GM12878 (cell line): ENCODE measurements around the gene FAM227A. TPM values are rescaled to one million over a fixed set of nuclear protein-coding genes. Genes with fewer than 3 reads are reported as not detected.

Source experiments
- ATAC-seq: fragments of 200-7000 bp; cut with Tn5 transposase; 3 replicates; pipeline ENCODE4 v1.9.1; 2020; ENCODE audit warnings: mild to moderate bottlenecking, moderate library complexity
- BruUV-seq: library from RNA; stranded (reverse); fragments of 400-500 nt; replicated peaks from 2 replicates; lab custom pipeline; 2021; lab: Mats Ljungman, UMichigan
- CTCF ChIA-PET: fragments of 300-600 bp; sonication (Branson Sonifier 250); formaldehyde crosslinking; extraction: SDS; loops from one replicate; lab custom pipeline; 2021; ENCODE audit warnings: inconsistent platforms; lab: Yijun Ruan, JAX
- POLR2A ChIA-PET: fragments of 350-600 bp; formaldehyde crosslinking; extraction: SDS; loops from one replicate; lab custom pipeline; 2021; ENCODE audit warnings: inconsistent platforms; lab: Charles Lee
- RAD21 ChIA-PET: fragments of 300-600 bp; sonication (Branson Sonifier 250); formaldehyde crosslinking; loops from one replicate; lab custom pipeline; 2023; ENCODE audit warnings: antibody characterized with exemption; ENCODE audit not compliant: unreplicated experiment; lab: Charles Lee
- SMC1A ChIA-PET: fragments of 300-600 bp; sonication (Branson Sonifier 250); formaldehyde crosslinking; loops from one replicate; lab custom pipeline; 2023; ENCODE audit not compliant: unreplicated experiment, uncharacterized antibody; lab: Charles Lee
- DNase-seq: peaks from one replicate; pipeline ENCODE4 v3.0.0-alpha.2; 2011; ENCODE audit warnings: low read depth, low spot score
- FAIRE-seq: peaks from 3 replicates; lab custom pipeline; 2011; peaks lifted over from hg19 to GRCh38; lab: Jason Lieb, UNC
- H2AFZ ChIP-seq: 2 replicates; pipeline ENCODE4 v1.6.0; 2011; ENCODE audit warnings: low read depth, low read length, control low read depth; ENCODE audit not compliant: control insufficient read depth
- H3K27ac ChIP-seq: 2 replicates; pipeline ENCODE4 v1.5.1; 2011; ENCODE audit warnings: control low read depth; ENCODE audit not compliant: control insufficient read depth, insufficient read depth
- H3K27me3 ChIP-seq, 2 experiments: replicated peaks in 1 of 2; 2 replicates each; pipeline versions ENCODE4 v1.6.0 to v1.6.1; 2011; ENCODE audit warnings: low read length in 1 of 2; ENCODE audit not compliant: control insufficient read depth in 2 of 2, insufficient read depth in 2 of 2
- H3K36me3 ChIP-seq, 2 experiments: 2 replicates each; pipeline ENCODE4 v1.5.1; 2011; ENCODE audit warnings: low read length in 1 of 2; ENCODE audit not compliant: control insufficient read depth in 2 of 2, insufficient read depth in 2 of 2
- H3K4me1 ChIP-seq: 2 replicates; pipeline ENCODE4 v1.6.1; 2011; ENCODE audit warnings: mild to moderate bottlenecking, low read length, moderate library complexity, mixed read lengths; ENCODE audit not compliant: control insufficient read depth, insufficient read depth
- H3K4me2 ChIP-seq: 2 replicates; pipeline ENCODE4 v1.6.0; 2011; ENCODE audit warnings: control low read depth; ENCODE audit not compliant: control insufficient read depth, insufficient read depth
- H3K4me3 ChIP-seq: fragments of 200-600 bp; sonication (generic); 2 replicates; pipeline ENCODE4 v1.5.1; 2016
- H3K79me2 ChIP-seq: 2 replicates; pipeline ENCODE4 v1.6.0; 2011; ENCODE audit warnings: low read length; ENCODE audit not compliant: control insufficient read depth, insufficient read depth
- H3K9ac ChIP-seq: 2 replicates; pipeline ENCODE4 v1.8.0; 2011; ENCODE audit warnings: low read length, control low read depth, mixed read lengths; ENCODE audit not compliant: control insufficient read depth, insufficient read depth
- H3K9me3 ChIP-seq: replicated peaks from 3 replicates; pipeline ENCODE4 v1.5.1; 2011; ENCODE audit warnings: mild to moderate bottlenecking, low read length; ENCODE audit not compliant: control insufficient read depth, insufficient read depth
- H4K20me1 ChIP-seq: 2 replicates; pipeline ENCODE4 v1.6.0; 2011; ENCODE audit not compliant: control insufficient read depth, insufficient read depth
- BACH1 ChIP-seq: fragments of 450-650 bp; IDR thresholded peaks from 2 replicates; pipeline ENCODE4 v1.6.1; 2017; ENCODE audit warnings: mild to moderate bottlenecking, borderline replicate concordance
- BMI1 ChIP-seq: fragments of 450-650 bp; IDR thresholded peaks from 2 replicates; pipeline ENCODE4 v1.6.1; 2016; ENCODE audit warnings: mild to moderate bottlenecking, moderate library complexity, borderline replicate concordance
- BRCA1 ChIP-seq: IDR thresholded peaks from 2 replicates; pipeline ENCODE4 v1.6.1; 2011; ENCODE audit warnings: low read depth, low read length, improper control_type of control experiment
- CHD2 ChIP-seq: IDR thresholded peaks from 2 replicates; pipeline ENCODE4 v1.6.1; 2011; ENCODE audit warnings: low read depth, low read length, improper control_type of control experiment, borderline replicate concordance
- GATAD2B ChIP-seq: fragments of 450-650 bp; conservative IDR thresholded peaks from 2 replicates; pipeline ENCODE4 v1.6.1; 2017; ENCODE audit warnings: low read depth, mild to moderate bottlenecking, moderate library complexity
- IKZF1 ChIP-seq: fragments of 450-650 bp; conservative IDR thresholded peaks from 2 replicates; pipeline ENCODE4 v1.6.1; 2017; ENCODE audit warnings: antibody characterized with exemption, mild to moderate bottlenecking
- IKZF2 ChIP-seq, 2 experiments: fragments of 450-650 bp; IDR thresholded peaks; 2 replicates each; pipeline ENCODE4 v1.6.1; 2017; ENCODE audit warnings: mild to moderate bottlenecking in 2 of 2, moderate library complexity in 2 of 2
- NFYB ChIP-seq: IDR thresholded peaks from 2 replicates; pipeline ENCODE4 v1.6.1; 2011; ENCODE audit warnings: low read depth, mild to moderate bottlenecking, low read length, improper control_type of control experiment, moderate library complexity; ENCODE audit not compliant: insufficient read depth
- SRF ChIP-seq, 2 experiments: IDR thresholded peaks; 2 replicates each; pipeline ENCODE4 v1.6.1; 2011; ENCODE audit warnings: low read depth in 2 of 2, low read length in 2 of 2, mild to moderate bottlenecking in 1 of 2, moderate library complexity in 1 of 2
- ZNF217 ChIP-seq: fragments of 450-650 bp; IDR thresholded peaks from 2 replicates; pipeline ENCODE4 v1.6.1; 2017; ENCODE audit warnings: antibody characterized with exemption, mild to moderate bottlenecking
- ZNF24 ChIP-seq: fragments of 450-650 bp; IDR thresholded peaks from 2 replicates; pipeline ENCODE4 v1.6.1; 2017; ENCODE audit warnings: antibody characterized with exemption, mild to moderate bottlenecking
- ZZZ3 ChIP-seq: IDR thresholded peaks from 2 replicates; pipeline ENCODE4 v1.6.1; 2011; ENCODE audit warnings: low read depth; ENCODE audit not compliant: control insufficient read depth, insufficient read length
- WGBS: methylation state at CpG from one replicate; pipeline ENCODE4 v1.1.6; 2016; ENCODE audit warnings: low lambda C conversion rate; ENCODE audit not compliant: insufficient replicate concordance, insufficient coverage; ENCODE audit errors: missing lambda C conversion rate; 5-methylcytosine and 5-hydroxymethylcytosine counted together
- in situ Hi-C: fragments of 300-500 bp; cut with MboI; formaldehyde crosslinking; loops from 9 replicates; pipeline ENCODE4 v1.14.3; 2018; ENCODE audit warnings: mixed read lengths
- intact Hi-C: fragments of 100-400 bp; cut with micrococcal nuclease; formaldehyde crosslinking; loops from one replicate; pipeline ENCODE4 v1.14.2; 2022; ENCODE audit not compliant: unreplicated experiment
- polyA plus RNA-seq, 11 experiments: library from polyadenylated mRNA; depleted of rRNA in 4 of 11; unstranded in 6 of 11; stranded (reverse) in 5 of 11; fragments of >200 nt; fragmentation: Nextera tagmentation in 4 of 11; fragmentation: Illumina TruSeq in 1 of 11; extraction: Ambion mirVana in 4 of 11; extraction: Trizol in 1 of 11; gene quantifications; 1 replicate in 1 of 11; 2 replicates in 10 of 11; pipeline versions ENCODE4 v1.2.1 to v1.2.3, GENCODE V29; 2011 to 2016; ENCODE audit warnings: inconsistent platforms in 2 of 11, missing spikeins in 2 of 11, low read depth in 1 of 11
- total RNA-seq, 4 experiments: library from RNA; depleted of rRNA in 3 of 4; stranded (reverse); fragments of >200 nt in 3 of 4; fragmentation: Illumina TruSeq in 1 of 4; extraction: Trizol in 1 of 4; gene quantifications; 2 replicates each; pipeline versions ENCODE4 v1.2.1 to v1.2.3, GENCODE V29; 2013 to 2021

Gene FAM227A
- total and polyA plus RNA-seq, 10 of the 15 experiments (the other 5 are each of a cell fraction or from before 2014, with no cell fraction given), result 0.02 to 0.59 (median 0.25) TPM

DNA sequence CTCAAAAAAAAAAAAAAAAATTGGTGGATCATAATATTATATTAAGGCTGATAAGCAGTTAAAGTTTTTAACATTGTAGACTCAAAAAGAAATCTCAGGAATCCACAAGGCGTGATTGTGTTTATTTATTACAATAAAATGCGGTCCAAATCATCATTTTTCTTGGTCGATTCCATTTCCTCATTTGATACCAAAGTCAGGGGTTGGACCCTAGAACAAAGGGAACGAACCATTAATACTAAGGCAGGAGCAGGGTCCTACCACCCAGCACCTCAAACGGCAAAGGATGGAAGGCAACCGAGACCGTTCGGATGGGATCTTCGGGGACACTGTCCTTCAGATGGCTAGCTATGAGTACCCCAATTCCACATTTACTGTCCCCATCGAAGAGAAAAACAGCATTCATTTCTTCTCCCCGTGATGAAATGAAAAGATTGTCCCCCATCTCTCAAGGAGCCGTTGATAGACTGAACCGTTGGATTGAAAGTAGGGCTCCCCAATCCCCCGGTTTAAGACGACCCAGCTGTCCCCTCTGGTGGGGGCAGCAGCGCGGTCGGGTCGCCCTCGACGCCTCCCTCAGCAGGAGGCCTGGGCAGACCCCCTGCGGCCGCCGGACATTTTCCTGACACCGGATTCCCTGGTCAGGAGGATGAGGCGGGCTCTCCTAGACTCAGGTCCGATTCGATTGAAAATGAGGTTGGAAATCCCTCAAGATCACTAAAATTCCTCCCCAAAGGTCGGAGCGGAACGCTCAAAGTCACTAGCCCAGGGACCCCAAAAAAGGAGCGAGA is 86.8 kb downstream of the FAM227A start:
- peak overlapping the region; percentile 55 for H3K27ac ChIP-seq
- H3K9ac ChIP-seq, result peak overlapping the region; percentile 76
- TF ChIP-seq SRF (IDR thresholded peaks at IDR 0.05; ENCODE audit: low read depth in 2 of 2, low read length in 2 of 2) (0 out of 4 replicates have a peak, but pooled peaks of 1 of the 2 experiments have one; percentile 13), BACH1 (no peak), ZNF217 (no peak), ZZZ3 (no peak), NFYB (no peak), BMI1 (no peak), BRCA1 (no peak), ZNF24 (0 out of 2 replicates have a peak, but pooled peaks have one; percentile 11), IKZF2 (IDR thresholded peaks at IDR 0.05) (0 out of 4 replicates have a peak, but pooled peaks of 1 of the 2 experiments have one; percentile 18), GATAD2B (peak; percentile 45), IKZF1 (0 out of 2 replicates have a peak, but pooled peaks have one; percentile 17), CHD2 (0 out of 2 replicates have a peak, but pooled peaks have one; percentile 19)
- POLR2A ChIA-PET, result interaction anchor here (0.6 to 1.1 kb wide), 2 partner anchors 133 to 279 kb away, joined by 3 to 4 read pairs; no protein-coding TSS in a partner anchor
- BruUV-seq, result TSS peak; percentile 97
- H3K27me3 ChIP-seq, result no peaks in the 10 kb centered on the region
- CTCF ChIA-PET, result interaction anchor here (0.6 kb wide), 1 partner anchor 70 kb away, joined by 3 read pairs; no protein-coding TSS in a partner anchor
- in situ Hi-C loops (no loop called here), intact Hi-C loops (no loop called here)
- H3K4me2 ChIP-seq, result peak overlapping the region; percentile 87
- SMC1A ChIA-PET, result no interaction called here
- RAD21 ChIA-PET, result interaction anchor here (0.6 to 4.9 kb wide), 2 partner anchors 516 to 517 kb away, joined by 3 to 49 read pairs; no protein-coding TSS in a partner anchor
- no peaks in the 10 kb centered on the region for H3K36me3 ChIP-seq
- peaks cover 7% of the 10 kb centered on the region; the same call in 1 of the 2 replicates for H3K4me1 ChIP-seq
- H3K79me2 ChIP-seq, result no peaks in the 10 kb centered on the region
- no peaks in the 10 kb centered on the region for H3K9me3 ChIP-seq
- peak overlapping the region; percentile 95 for H2AFZ ChIP-seq
- no peak for DNase-seq
- 26% methylated on average over 32 of the region's 32 CpGs for WGBS
- peak; percentile 6; the same call in 2 of the 3 replicates for ATAC-seq
- peak overlapping the region; percentile 77 for H3K4me3 ChIP-seq
- no peaks in the 10 kb centered on the region for H4K20me1 ChIP-seq
- FAIRE-seq, result no peak
